HepG2 (cell line): ENCODE data around the gene MYADML2. TPM values are rescaled to one million over a fixed set of nuclear protein-coding genes. Genes with fewer than 3 reads are reported as not detected.
A peak's percentile ranks its signal among the peaks of the same experiment; 100 is the strongest.

Experiments
- ATAC-seq: fragments of 200-7000 bp; cut with Tn5 transposase; 3 replicates; pipeline ENCODE4 v1.9.1; 2020; ENCODE audit warnings: mild to moderate bottlenecking, moderate library complexity
- BruUV-seq: library from RNA; stranded (reverse); fragments of 400-500 nt; replicated peaks from 2 replicates; lab custom pipeline; 2021; lab: Mats Ljungman, UMichigan
- CTCF ChIA-PET: fragments of 300-600 bp; formaldehyde crosslinking; extraction: SDS; loops from one replicate; lab custom pipeline; 2021; ENCODE audit warnings: low total read pairs, inconsistent platforms, low intra/inter-chr PET ratio; lab: Yijun Ruan, JAX
- POLR2A ChIA-PET: fragments of 350-600 bp; sonication (Branson Sonifier 250); formaldehyde crosslinking; loops from one replicate; lab custom pipeline; 2020; ENCODE audit warnings: antibody characterized with exemption, inconsistent platforms; lab: Yijun Ruan, JAX
- DNase-seq: peaks from one replicate; pipeline ENCODE4 v3.0.0-alpha.2; 2015; ENCODE audit warnings: low spot score
- FAIRE-seq: peaks from 3 replicates; lab custom pipeline; 2011; peaks lifted over from hg19 to GRCh38; lab: Jason Lieb, UNC
- H2AFZ ChIP-seq: one replicate; pipeline ENCODE4 v1.6.1; 2011; ENCODE audit warnings: low read length, inconsistent platforms
- H3K27ac ChIP-seq: fragments of 300-600 bp; 3 replicates; pipeline ENCODE4 v1.8.0; 2011; ENCODE audit warnings: mixed run types, mild to moderate bottlenecking, mixed read lengths, low read length, inconsistent platforms; ENCODE audit not compliant: insufficient read depth; ENCODE audit errors: extremely low read length
- H3K27me3 ChIP-seq, 2 experiments: fragments of 200-600 bp in 1 of 2; 2 replicates in 1 of 2; 3 replicates in 1 of 2; pipeline versions ENCODE4 v1.6.0 to v1.8.0; 2011; ENCODE audit warnings: low read length in 2 of 2, mild to moderate bottlenecking in 2 of 2, moderate library complexity in 2 of 2, inconsistent platforms in 1 of 2; ENCODE audit not compliant: insufficient read depth in 2 of 2, control insufficient read depth in 1 of 2
- H3K36me3 ChIP-seq, 2 experiments: fragments of 200-600 bp in 1 of 2; replicated peaks in 1 of 2; 2 replicates in 1 of 2; 3 replicates in 1 of 2; pipeline versions ENCODE4 v1.5.1 to v1.8.0; 2011; ENCODE audit warnings: low read length in 2 of 2, inconsistent platforms in 1 of 2; ENCODE audit not compliant: insufficient read depth in 2 of 2, control insufficient read depth in 1 of 2
- H3K4me1 ChIP-seq: 2 replicates; pipeline ENCODE4 v1.5.1; 2012; ENCODE audit warnings: low read length, inconsistent platforms; ENCODE audit not compliant: insufficient read depth
- H3K4me2 ChIP-seq: 2 replicates; pipeline ENCODE4 v1.6.0; 2011; ENCODE audit warnings: low read depth, low read length, inconsistent platforms
- H3K4me3 ChIP-seq, 3 experiments: fragments of 200-600 bp in 1 of 3; sonication (generic), shearing (Covaris generic) in 1 of 3; replicated peaks in 1 of 3; 2 replicates each; pipeline ENCODE4 v1.5.1; 2011 to 2016; ENCODE audit warnings: low read length in 3 of 3, inconsistent platforms in 2 of 3, low read depth in 2 of 3, mild to moderate bottlenecking in 2 of 3, control low read depth in 1 of 3, mixed read lengths in 1 of 3; ENCODE audit not compliant: insufficient read depth in 1 of 3
- H3K79me2 ChIP-seq: one replicate; pipeline ENCODE4 v1.6.1; 2011; ENCODE audit warnings: low read length, inconsistent platforms; ENCODE audit not compliant: insufficient read depth
- H3K9ac ChIP-seq: 2 replicates; pipeline ENCODE4 v1.6.0; 2011; ENCODE audit warnings: mild to moderate bottlenecking, low read depth, low read length, inconsistent platforms; ENCODE audit not compliant: insufficient read depth
- H3K9me3 ChIP-seq: 2 replicates; pipeline ENCODE4 v1.5.1; 2012; ENCODE audit warnings: mild to moderate bottlenecking, low read length
- H4K20me1 ChIP-seq: 2 replicates; pipeline ENCODE4 v1.6.0; 2011; ENCODE audit warnings: inconsistent platforms, mild to moderate bottlenecking, low read length, moderate library complexity; ENCODE audit not compliant: insufficient read depth
- ARNT ChIP-seq: fragments of 450-650 bp; IDR thresholded peaks from 2 replicates; pipeline ENCODE4 v1.6.1; 2017
- FOSL2 ChIP-seq: sonication (generic); formaldehyde crosslinking; IDR thresholded peaks from 2 replicates; pipeline ENCODE4 v1.4.0; 2020; ENCODE audit warnings: missing genetic modification reagents
- KLF12 ChIP-seq: sonication (generic); formaldehyde crosslinking; IDR thresholded peaks from 2 replicates; pipeline ENCODE4 v1.4.0; 2020; ENCODE audit warnings: missing genetic modification reagents, borderline replicate concordance
- MEIS2 ChIP-seq: sonication (generic); formaldehyde crosslinking; IDR thresholded peaks from 2 replicates; pipeline ENCODE4 v1.9.0; 2021; ENCODE audit warnings: mild to moderate bottlenecking, missing genetic modification reagents
- SAFB2 ChIP-seq: sonication (generic); formaldehyde crosslinking; IDR thresholded peaks from 2 replicates; pipeline ENCODE4 v1.5.1; 2020; ENCODE audit warnings: missing genetic modification reagents, low read depth, mild to moderate bottlenecking, borderline replicate concordance
- WGBS: methylation state at CpG from one replicate; pipeline ENCODE4 v1.1.6; 2017; ENCODE audit warnings: low lambda C conversion rate; 5-methylcytosine and 5-hydroxymethylcytosine counted together
- in situ Hi-C: cut with HindIII; loops from 2 replicates; pipeline ENCODE4 v1.10.0; 2017; ENCODE audit warnings: low pct_unique_long_range_greater_than_20kb; ENCODE audit not compliant: extremely low pct_ligation_motif_present
- intact Hi-C: fragments of 100-400 bp; cut with micrococcal nuclease; formaldehyde crosslinking; loops from one replicate; pipeline ENCODE4 v1.10.0; 2022; ENCODE audit not compliant: unreplicated experiment
- polyA plus RNA-seq, 8 experiments: library from polyadenylated mRNA; depleted of rRNA in 3 of 8; stranded (reverse) in 7 of 8; unstranded in 1 of 8; fragments of >200 nt; fragmentation: Illumina TruSeq in 4 of 8; extraction: Trizol in 4 of 8; gene quantifications; 2 replicates each; pipeline versions ENCODE4 v1.2.1 to v1.2.3, GENCODE V29; 2011 to 2016; ENCODE audit warnings: low read depth in 4 of 8, missing spikeins in 1 of 8, mixed read lengths in 1 of 8; ENCODE audit not compliant: insufficient read depth in 1 of 8
- total RNA-seq, 5 experiments: library from RNA; depleted of rRNA; stranded (reverse); fragments of >200 nt; fragmentation: Illumina TruSeq; extraction: Trizol; gene quantifications; 2 replicates each; pipeline ENCODE4 v1.2.3, GENCODE V29; 2016; ENCODE audit warnings: low read depth in 1 of 5
- TF ChIP-seq, protein P1 (sequence below): IDR thresholded peaks from 2 replicates; pipeline ENCODE4 v1.6.1; 2016; ENCODE audit warnings: missing genetic modification reagents, missing compliant biosample characterization
- TF ChIP-seq, protein P2 (sequence below): sonication (generic); formaldehyde crosslinking; IDR thresholded peaks from 2 replicates; pipeline ENCODE4 v1.5.0; 2020; ENCODE audit warnings: missing genetic modification reagents
- TF ChIP-seq, protein P3 (sequence below): sonication (generic); formaldehyde crosslinking; IDR thresholded peaks from 2 replicates; pipeline ENCODE4 v1.4.0; 2020; ENCODE audit warnings: mild to moderate bottlenecking, missing genetic modification reagents, borderline replicate concordance
- TF ChIP-seq, protein P4 (sequence below): sonication (generic); formaldehyde crosslinking; IDR thresholded peaks from 2 replicates; pipeline ENCODE4 v1.8.1; 2022; ENCODE audit warnings: low read depth, mild to moderate bottlenecking, missing genetic modification reagents
- TF ChIP-seq, protein P5 (sequence below): sonication (generic); formaldehyde crosslinking; IDR thresholded peaks from 2 replicates; pipeline ENCODE4 v1.5.0; 2020; ENCODE audit warnings: mild to moderate bottlenecking, missing genetic modification reagents, borderline replicate concordance

MYADML2 gene
- total and polyA plus RNA-seq, 2 of the 13 experiments (the other 11 are each of a cell fraction or from before 2014, with no cell fraction given) = not detected

DNA sequence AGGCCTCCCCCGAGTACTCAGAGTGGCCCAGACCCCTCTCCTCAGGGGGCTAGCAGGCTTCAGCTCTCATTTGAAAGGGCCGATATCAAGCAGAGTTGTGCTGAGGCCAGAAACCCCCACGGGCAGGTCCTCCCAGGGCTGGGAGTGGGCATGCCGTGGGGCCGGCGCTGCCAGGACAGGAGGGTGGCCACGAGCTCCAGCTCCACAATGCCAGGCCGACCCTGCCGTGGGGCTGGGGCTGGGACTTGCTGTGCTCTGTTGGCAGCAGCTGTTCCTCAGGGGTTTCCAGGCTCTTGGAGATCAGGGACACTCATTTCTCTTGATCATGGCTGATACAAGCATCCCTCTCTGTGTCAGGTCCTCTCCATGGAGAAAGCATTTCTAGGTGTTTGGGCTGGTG lies 48.1 kb downstream of the MYADML2 start:
- H3K27me3 ChIP-seq = no peaks in the 10 kb centered on the region
- peaks cover 17 to 35% of the 10 kb centered on the region in 2 experiments; a peak in 4 of 5 replicates for H3K36me3 ChIP-seq
- H3K9me3 ChIP-seq = no peaks in the 10 kb centered on the region
- no peak overlapping the region for H3K4me3 ChIP-seq
- no peak overlapping the region for H3K27ac ChIP-seq
- CTCF ChIA-PET = no interaction called here
- no peak overlapping the region for H2AFZ ChIP-seq
- FAIRE-seq (no peak), DNase-seq (no peak), ATAC-seq (peak; percentile 1)
- no TSS peak for BruUV-seq
- 80% methylated on average over 1 of the region's 9 CpGs for WGBS
- in situ Hi-C loops = no loop called here
- no peak overlapping the region for H3K4me2 ChIP-seq
- peaks cover 16% of the 10 kb centered on the region for H3K4me1 ChIP-seq
- no peaks in the 10 kb centered on the region for H3K79me2 ChIP-seq
- intact Hi-C loops = no loop called here
- H4K20me1 ChIP-seq = peaks cover under 1% of the 10 kb centered on the region; the same call in 1 of the 2 replicates
- no peak overlapping the region for H3K9ac ChIP-seq
- POLR2A ChIA-PET = interaction anchor here (1.0 kb wide), 1 partner anchor 11 kb away, joined by 4 read pairs; no protein-coding TSS in a partner anchor
- TF ChIP-seq, protein P1, sequence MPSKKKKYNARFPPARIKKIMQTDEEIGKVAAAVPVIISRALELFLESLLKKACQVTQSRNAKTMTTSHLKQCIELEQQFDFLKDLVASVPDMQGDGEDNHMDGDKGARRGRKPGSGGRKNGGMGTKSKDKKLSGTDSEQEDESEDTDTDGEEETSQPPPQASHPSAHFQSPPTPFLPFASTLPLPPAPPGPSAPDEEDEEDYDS (CRISPR knock-in tag) = no peak
- TF ChIP-seq, protein P2, sequence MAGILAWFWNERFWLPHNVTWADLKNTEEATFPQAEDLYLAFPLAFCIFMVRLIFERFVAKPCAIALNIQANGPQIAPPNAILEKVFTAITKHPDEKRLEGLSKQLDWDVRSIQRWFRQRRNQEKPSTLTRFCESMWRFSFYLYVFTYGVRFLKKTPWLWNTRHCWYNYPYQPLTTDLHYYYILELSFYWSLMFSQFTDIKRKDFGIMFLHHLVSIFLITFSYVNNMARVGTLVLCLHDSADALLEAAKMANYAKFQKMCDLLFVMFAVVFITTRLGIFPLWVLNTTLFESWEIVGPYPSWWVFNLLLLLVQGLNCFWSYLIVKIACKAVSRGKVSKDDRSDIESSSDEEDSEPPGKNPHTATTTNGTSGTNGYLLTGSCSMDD (CRISPR knock-in tag) = no peak
- TF ChIP-seq, protein P3, sequence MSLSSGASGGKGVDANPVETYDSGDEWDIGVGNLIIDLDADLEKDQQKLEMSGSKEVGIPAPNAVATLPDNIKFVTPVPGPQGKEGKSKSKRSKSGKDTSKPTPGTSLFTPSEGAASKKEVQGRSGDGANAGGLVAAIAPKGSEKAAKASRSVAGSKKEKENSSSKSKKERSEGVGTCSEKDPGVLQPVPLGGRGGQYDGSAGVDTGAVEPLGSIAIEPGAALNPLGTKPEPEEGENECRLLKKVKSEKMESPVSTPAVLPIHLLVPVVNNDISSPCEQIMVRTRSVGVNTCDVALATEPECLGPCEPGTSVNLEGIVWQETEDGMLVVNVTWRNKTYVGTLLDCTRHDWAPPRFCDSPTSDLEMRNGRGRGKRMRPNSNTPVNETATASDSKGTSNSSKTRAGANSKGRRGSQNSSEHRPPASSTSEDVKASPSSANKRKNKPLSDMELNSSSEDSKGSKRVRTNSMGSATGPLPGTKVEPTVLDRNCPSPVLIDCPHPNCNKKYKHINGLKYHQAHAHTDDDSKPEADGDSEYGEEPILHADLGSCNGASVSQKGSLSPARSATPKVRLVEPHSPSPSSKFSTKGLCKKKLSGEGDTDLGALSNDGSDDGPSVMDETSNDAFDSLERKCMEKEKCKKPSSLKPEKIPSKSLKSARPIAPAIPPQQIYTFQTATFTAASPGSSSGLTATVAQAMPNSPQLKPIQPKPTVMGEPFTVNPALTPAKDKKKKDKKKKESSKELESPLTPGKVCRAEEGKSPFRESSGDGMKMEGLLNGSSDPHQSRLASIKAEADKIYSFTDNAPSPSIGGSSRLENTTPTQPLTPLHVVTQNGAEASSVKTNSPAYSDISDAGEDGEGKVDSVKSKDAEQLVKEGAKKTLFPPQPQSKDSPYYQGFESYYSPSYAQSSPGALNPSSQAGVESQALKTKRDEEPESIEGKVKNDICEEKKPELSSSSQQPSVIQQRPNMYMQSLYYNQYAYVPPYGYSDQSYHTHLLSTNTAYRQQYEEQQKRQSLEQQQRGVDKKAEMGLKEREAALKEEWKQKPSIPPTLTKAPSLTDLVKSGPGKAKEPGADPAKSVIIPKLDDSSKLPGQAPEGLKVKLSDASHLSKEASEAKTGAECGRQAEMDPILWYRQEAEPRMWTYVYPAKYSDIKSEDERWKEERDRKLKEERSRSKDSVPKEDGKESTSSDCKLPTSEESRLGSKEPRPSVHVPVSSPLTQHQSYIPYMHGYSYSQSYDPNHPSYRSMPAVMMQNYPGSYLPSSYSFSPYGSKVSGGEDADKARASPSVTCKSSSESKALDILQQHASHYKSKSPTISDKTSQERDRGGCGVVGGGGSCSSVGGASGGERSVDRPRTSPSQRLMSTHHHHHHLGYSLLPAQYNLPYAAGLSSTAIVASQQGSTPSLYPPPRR (CRISPR knock-in tag) = no peak
- TF ChIP-seq KLF12 (CRISPR knock-in tag) (no peak), ARNT (no peak), FOSL2 (no peak), MEIS2 (CRISPR knock-in tag) (no peak), SAFB2 (no peak)
- TF ChIP-seq, protein P4, sequence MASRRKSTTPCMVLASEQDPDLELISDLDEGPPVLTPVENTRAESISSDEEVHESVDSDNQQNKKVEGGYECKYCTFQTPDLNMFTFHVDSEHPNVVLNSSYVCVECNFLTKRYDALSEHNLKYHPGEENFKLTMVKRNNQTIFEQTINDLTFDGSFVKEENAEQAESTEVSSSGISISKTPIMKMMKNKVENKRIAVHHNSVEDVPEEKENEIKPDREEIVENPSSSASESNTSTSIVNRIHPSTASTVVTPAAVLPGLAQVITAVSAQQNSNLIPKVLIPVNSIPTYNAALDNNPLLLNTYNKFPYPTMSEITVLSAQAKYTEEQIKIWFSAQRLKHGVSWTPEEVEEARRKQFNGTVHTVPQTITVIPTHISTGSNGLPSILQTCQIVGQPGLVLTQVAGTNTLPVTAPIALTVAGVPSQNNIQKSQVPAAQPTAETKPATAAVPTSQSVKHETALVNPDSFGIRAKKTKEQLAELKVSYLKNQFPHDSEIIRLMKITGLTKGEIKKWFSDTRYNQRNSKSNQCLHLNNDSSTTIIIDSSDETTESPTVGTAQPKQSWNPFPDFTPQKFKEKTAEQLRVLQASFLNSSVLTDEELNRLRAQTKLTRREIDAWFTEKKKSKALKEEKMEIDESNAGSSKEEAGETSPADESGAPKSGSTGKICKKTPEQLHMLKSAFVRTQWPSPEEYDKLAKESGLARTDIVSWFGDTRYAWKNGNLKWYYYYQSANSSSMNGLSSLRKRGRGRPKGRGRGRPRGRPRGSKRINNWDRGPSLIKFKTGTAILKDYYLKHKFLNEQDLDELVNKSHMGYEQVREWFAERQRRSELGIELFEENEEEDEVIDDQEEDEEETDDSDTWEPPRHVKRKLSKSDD = no peak
- TF ChIP-seq, protein P5, sequence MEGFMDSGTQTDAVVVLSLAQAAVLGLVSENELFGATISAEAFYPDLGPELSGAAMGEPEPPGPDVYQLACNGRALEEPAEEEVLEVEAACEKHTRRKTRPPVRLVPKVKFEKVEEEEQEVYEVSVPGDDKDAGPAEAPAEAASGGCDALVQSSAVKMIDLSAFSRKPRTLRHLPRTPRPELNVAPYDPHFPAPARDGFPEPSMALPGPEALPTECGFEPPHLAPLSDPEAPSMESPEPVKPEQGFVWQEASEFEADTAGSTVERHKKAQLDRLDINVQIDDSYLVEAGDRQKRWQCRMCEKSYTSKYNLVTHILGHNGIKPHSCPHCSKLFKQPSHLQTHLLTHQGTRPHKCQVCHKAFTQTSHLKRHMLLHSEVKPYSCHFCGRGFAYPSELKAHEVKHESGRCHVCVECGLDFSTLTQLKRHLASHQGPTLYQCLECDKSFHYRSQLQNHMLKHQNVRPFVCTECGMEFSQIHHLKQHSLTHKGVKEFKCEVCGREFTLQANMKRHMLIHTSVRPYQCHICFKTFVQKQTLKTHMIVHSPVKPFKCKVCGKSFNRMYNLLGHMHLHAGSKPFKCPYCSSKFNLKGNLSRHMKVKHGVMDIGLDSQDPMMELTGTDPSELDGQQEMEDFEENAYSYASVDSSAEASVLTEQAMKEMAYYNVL (CRISPR knock-in tag) = no peak
